Measurements from ENCODE around the gene SIAH2. TPM values are rescaled to one million over a fixed set of nuclear protein-coding genes. Genes with fewer than 3 reads are reported as not detected.

Gene SIAH2
- total RNA-seq, 1 experiment from 2014 or later = 17.1 TPM

GRCh38 chr3:150763122-150763840 is at the start of gene SIAH2 (continued):
- no peak for TF ChIP-seq ZSCAN18 (CRISPR knock-in tag; IDR thresholded peaks at IDR 0.05)
- no peak for TF ChIP-seq ZNF425 (CRISPR knock-in tag; conservative IDR thresholded peaks at IDR 0.05)

- POLR2A ChIA-PET = no interaction called here
- no peak overlapping the region for H3K4me3 Mint-ChIP-seq
- peaks cover 25% of the 10 kb centered on the region for H3K27me3 Mint-ChIP-seq (ENCODE audit: low read depth)
- ATAC-seq (no peak), DNase-seq (ENCODE audit: low spot score) (no peak)
- H3K36me3 Mint-ChIP-seq = peaks cover 7% of the 10 kb centered on the region; the same call in 1 of the 2 replicates
- CTCF ChIA-PET = interaction anchor here (0.9 kb wide), 1 partner anchor 24 kb away, joined by 3 read pairs; no protein-coding TSS in a partner anchor
- TF ChIP-seq ZNF425 (CRISPR knock-in tag; conservative IDR thresholded peaks at IDR 0.05) (no peak), ZNF532 (CRISPR knock-in tag; IDR thresholded peaks at IDR 0.05; ENCODE audit: borderline replicate concordance) (no peak)
- peaks cover 25% of the 10 kb centered on the region for H3K4me1 Mint-ChIP-seq
- no peak overlapping the region for H3K27ac Mint-ChIP-seq
- peaks cover 12% of the 10 kb centered on the region for H3K9me3 Mint-ChIP-seq
Observed at GRCh38 chr3:150811984-150812383, 49.0 kb upstream of the SIAH2 start.

- H3K27ac Mint-ChIP-seq = no peak overlapping the region
- peaks cover 38% of the 10 kb centered on the region for H3K4me1 Mint-ChIP-seq
- DNase-seq (ENCODE audit: low spot score) (no peak), ATAC-seq (no peak)
- ChIA-PET POLR2A (no interaction called here), CTCF (no interaction called here)
- H3K4me3 Mint-ChIP-seq = no peak overlapping the region
- H3K27me3 Mint-ChIP-seq (ENCODE audit: low read depth) = peaks cover 33% of the 10 kb centered on the region
- H3K9me3 Mint-ChIP-seq = peaks cover 9% of the 10 kb centered on the region
- H3K36me3 Mint-ChIP-seq = peaks cover 7% of the 10 kb centered on the region; the same call in 1 of the 2 replicates
- TF ChIP-seq ZNF512 (CRISPR knock-in tag; IDR thresholded peaks at IDR 0.05; ENCODE audit: borderline replicate concordance) = no peak
- TF ChIP-seq CBFB (CRISPR knock-in tag; IDR thresholded peaks at IDR 0.05; ENCODE audit: low read depth) = no peak
- no peak for TF ChIP-seq ZNF425 (CRISPR knock-in tag; conservative IDR thresholded peaks at IDR 0.05)
- TF ChIP-seq USF2 (CRISPR knock-in tag; IDR thresholded peaks at IDR 0.05) = no peak
- no peak for TF ChIP-seq ARID4B (CRISPR knock-in tag; IDR thresholded peaks at IDR 0.05; ENCODE audit: borderline replicate concordance)
Observed at GRCh38 chr3:150810641-150811040, 47.7 kb upstream of the SIAH2 start.

Data from WTC11 (cell line).